Measurements from ENCODE around the gene PTN.

DNA sequence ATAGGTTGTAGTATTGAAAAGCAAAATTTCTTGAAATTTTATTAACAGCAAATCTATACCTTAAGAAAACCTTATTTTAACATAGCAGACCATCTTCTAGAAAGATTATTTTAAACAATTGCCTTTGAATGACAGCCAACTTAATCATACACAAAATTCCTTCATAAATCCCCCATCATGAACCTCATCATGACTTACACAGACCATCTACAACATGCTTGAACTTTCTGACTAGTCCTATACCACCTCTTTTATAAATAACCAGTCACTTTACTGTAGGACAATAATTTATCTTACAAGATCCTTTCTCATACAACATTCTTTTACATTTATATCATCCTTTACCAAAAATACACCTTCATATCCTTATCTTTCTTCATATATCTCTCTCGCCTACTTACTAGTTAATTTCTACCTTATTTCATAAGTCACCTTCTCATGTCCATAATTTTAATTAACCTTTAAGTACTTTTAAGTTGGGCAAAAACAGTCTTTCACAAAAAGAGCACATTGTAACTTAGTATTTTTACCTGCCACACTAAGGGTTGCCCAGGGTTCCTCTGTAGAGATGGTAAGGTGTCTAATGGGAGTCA, 16.6 kb upstream of the PTN start:
- no peak for TF ChIP-seq GATA3 (IDR thresholded peaks at IDR 0.05; ENCODE audit: low read depth, low read length)
- no peak for TF ChIP-seq GATA2 (IDR thresholded peaks at IDR 0.05; ENCODE audit: low read depth, low read length)
